HG02588 (cell line): ENCODE measurements around the gene OXSR1.
"Not testable (repeated sequence)": the region's sequence is repeated elsewhere in the genome, so short reads cannot be mapped to it uniquely, and the experiment has no call there.

Source experiments
- ATAC-seq: cut with Tn5 transposase; IDR thresholded peaks from one replicate; pipeline ENCODE4 v1.9.1; 2021; ENCODE audit warnings: mild to moderate bottlenecking, moderate library complexity; ENCODE audit not compliant: unreplicated experiment

Gene OXSR1

GRCh38 chr3:38163841-38164642 lies 1.3 kb upstream of the OXSR1 start:
- ATAC-seq = no peak

GRCh38 chr3:38164643-38164951 lies 740 bp upstream of the OXSR1 start:
- no peak for ATAC-seq

DNA sequence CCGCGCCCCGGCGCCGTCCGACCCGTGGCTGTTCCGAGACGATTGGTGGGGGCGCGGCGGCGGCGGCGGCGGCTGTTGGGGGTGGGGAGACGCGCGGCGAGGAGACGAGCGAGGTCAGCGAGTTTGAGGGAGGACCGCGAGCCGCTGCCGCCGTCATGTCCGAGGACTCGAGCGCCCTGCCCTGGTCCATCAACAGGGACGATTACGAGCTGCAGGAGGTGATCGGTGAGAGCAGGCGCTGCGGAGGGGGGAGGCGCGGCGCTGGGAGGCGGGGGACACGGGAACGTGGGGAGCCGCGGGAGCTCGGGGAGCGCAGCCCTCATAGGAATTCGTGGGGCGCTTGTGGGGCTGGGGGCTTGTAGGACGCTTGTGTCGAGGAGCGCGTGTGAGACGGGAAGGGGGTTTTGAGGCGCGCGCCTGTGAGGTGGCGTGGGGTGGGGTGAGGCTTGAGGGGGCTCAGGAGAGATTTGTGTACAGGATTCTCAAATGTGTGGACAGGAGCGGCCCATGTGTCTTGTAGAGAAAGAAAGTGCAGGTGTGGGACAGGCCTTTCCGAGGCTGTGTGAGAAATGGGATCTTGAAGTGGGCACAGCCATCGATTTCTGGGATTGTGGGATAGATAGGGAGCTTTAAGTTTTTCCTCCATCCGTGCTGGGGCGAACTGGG lies 518 bp downstream of the OXSR1 start:
- ATAC-seq = no peak

DNA sequence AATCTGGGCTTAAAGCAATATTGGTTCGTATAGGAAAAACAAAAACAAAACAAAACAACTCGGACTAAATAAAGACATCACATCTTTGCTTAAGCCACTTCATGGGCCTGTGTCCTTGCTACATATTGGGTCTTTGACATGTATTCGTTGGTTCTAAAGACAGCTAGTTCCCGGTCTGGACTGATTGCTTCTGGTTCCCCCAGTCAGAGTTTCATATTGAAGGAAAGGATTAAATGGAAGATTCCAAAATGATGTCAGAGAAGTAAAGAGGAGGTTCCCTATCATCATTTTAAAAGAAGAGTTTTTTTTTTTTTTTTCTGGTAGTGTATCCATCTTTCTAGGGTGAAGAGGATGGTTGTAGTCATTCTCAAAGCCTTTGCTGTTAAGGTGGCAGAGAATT lies 2.3 kb downstream of the OXSR1 start:
- ATAC-seq = no peak

GRCh38 chr3:38168151-38169026 lies 3.1 kb downstream of the OXSR1 start:
- no peak for ATAC-seq

DNA sequence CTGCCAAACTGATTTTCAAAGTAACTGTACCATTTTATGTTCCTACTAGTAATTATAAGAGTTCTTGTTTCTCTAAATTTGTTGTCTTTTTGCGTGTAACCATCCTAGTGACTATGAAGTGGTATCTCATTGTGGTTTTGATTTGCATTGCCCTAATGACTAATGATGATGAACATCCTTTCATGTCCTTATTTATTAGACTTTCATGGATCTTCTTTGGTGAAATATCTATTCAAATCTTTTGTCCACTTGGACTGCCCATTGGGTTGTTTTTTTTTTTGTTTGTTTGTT lies 3.6 kb downstream of the OXSR1 start:
- ATAC-seq = no peak

GRCh38 chr3:38170722-38171121 lies 5.4 kb downstream of the OXSR1 start:
- ATAC-seq = no peak

DNA sequence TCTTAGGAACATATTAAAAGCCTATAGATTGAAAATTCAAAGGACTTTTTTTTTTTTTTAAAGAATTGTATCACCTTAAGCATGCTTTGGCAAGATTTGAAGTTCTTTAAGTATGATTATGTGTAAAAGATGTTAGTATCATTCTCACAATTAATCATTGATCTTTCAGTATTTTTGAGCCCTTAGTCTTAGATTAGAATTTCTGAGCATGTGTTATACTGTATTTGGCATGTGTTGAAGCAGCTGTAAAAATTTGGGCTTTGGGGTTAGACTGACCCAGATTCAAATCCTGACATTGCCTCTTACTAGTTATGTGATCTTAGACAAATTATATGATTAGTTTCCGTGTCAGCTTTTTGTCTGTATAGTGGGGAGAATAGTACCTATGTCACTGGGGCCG lies 6.3 kb downstream of the OXSR1 start:
- ATAC-seq = no peak

DNA sequence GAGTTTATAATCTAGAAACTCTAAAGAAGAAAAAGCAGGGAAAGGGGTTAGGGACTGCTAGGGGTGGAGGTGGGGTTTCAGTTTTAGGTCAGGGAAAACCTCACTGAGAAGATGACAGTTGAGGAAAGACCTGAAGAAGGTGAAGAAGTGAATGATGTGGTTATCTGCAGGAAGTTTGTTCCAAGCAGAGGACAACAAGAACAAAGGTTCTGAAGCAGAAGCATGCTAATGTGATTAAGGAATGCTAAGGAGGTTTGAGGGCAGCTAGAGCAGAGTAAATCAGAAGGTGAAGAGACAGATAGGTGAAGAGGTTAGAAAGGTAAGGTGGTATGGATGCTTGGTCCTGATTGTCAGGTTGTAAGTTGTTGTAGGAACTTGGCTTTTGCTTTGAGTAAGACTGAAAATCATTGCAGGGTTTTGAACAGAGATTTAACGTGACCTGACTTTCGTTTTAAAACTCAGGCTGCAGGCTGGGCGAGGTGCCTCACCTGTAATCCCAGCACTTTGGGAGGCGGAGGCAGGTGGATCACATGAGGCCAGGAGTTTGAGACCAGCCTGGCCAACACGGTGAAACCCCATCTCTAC lies 8.6 kb downstream of the OXSR1 start:
- ATAC-seq = no peak

GRCh38 chr3:38177181-38177580 lies 11.8 kb downstream of the OXSR1 start:
- ATAC-seq = no peak

DNA sequence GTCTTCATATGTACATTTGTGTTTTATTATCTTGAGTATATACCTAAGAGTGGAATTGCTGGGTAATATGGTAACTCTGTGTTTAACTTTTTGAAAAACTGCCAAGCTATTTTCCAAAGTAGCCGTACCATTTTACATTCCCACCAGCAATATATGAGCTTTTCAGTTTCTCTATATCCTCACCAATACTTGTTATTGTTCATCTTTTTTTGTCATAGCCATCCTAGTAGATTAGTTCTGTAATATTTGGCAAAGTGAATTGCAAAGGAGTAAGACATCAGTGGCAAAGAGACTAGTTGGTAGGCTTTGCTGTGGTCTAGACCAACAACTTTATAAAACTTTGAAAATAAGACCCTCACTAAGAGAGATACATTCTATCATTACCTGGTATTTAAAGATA lies 21.4 kb downstream of the OXSR1 start:
- ATAC-seq = no peak

GRCh38 chr3:38190481-38190881 lies 25.1 kb downstream of the OXSR1 start:
- ATAC-seq = no peak

GRCh38 chr3:38202931-38203330 lies 37.6 kb downstream of the OXSR1 start:
- ATAC-seq = not testable (repeated sequence)

- ATAC-seq = no peak
Measured at GRCh38 chr3:38203690-38204089, 38.4 kb downstream of the OXSR1 start.

DNA sequence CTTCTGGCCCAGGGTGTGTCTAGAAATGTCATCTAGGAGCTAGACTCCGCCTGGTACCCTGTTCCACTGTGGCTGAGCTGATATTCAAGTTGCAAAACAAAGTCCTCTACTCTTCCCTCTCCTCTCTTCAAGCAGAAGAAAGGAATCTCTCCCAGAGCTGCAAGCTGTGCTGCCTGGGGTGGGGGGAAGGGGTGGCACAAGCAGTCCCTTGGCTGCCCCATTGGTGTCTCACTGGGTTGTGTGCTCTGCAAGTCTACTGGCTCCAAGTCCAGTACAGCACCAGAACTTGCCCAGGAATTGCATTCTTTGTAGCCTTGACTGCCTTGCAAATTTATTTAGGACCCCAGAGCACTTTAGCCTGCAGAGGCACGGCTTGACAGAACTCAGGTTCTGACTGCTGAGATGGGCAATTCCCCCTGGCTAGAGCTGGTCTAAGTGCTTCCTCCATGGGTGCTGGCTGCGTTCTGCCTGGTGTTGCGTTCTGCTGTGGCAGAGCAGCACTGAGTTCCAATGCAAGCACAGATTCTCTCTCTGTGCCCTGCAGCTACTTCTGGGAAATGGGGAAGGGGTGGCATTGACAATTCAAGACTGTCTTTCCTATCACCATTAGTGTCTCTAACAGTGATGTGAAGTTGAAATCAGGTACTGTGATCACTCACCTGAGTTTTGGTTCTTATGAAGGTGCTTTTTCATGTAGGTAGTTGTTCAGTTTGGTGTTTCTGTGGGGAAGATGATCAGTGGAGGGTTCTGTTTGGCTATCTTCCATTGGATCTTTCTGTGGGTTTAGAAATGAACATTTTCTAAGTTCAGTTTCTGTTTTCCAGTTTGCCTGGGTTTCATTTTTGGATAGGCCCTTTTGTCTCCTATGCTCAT lies 39.5 kb downstream of the OXSR1 start:
- ATAC-seq = no peak

- no peak for ATAC-seq
Measured at GRCh38 chr3:38205472-38205805, 40.1 kb downstream of the OXSR1 start.

- ATAC-seq = no peak
Measured at GRCh38 chr3:38207254-38208003, 42.1 kb downstream of the OXSR1 start.

DNA sequence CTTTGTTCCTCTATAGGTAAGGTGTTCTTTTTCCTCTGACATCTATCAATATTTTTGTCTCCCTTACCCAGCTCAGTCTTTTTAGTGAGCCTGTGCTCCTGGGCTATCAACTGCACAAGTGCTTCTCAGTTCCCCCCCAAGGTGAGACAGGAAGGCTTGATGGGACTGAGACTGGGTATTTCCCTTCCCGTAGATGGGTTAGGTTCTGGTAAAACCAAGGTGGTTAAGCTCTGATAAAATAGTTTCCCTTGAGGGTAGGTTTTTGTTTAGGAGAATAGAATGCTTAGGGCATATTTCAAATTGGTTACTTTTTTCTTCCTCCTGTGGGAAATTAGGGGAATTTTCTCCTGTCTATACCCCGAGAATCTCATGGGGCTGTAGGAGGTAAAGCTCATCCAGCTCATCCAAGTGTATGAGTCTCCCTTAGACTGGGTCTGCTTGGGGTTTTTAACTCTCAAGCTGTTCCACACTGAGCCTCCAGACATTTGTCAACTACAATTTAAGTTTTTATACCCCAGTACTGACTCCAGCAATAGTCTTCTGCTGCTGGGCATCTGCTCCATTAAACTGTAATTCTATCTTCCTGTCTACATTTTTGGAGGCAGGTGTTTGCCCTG lies 44.9 kb downstream of the OXSR1 start:
- ATAC-seq = peak; percentile 89

DNA sequence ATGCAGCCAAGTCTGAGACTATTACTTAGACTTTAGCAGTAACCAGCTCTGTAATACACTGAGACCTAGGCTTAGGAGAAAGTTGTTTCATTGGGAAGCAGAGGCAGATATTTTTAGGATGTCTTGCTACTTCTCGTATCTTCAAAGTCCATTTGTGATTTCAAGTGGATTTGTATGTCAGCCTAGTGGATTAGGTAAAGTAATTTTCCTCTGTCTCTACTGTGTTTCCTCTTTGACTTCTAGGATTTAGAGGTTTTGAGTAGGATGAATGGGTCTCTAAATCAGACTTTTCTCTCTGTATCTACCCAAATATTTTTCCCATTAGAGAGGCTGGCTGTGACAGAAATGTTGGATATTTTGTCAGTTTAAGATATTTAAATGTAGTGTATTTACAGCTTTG lies 46.8 kb downstream of the OXSR1 start:
- no peak for ATAC-seq

- ATAC-seq = no peak
Measured at GRCh38 chr3:38214560-38214959, 49.2 kb downstream of the OXSR1 start.
